Spleen (tissue), 7 donors: ENCODE data around the gene BSN.

ENCODE experiments used
- POLR2A ChIP-seq, 3 donors: fragments of 450-650 bp; IDR thresholded peaks; one replicate each; pipeline ENCODE4 v1.5.1; 2017; ENCODE audit warnings: antibody characterized with exemption in 3 of 3, mild to moderate bottlenecking in 1 of 3
- TF ChIP-seq, protein P1 (sequence below), 11 experiments: fragments of 200-600 bp in 7 of 11; fragments of 450-650 bp in 4 of 11; sonication (generic) in 4 of 11; IDR thresholded peaks in 8 of 11; conservative IDR thresholded peaks in 3 of 11; 1 replicate in 7 of 11; 2 replicates in 4 of 11; pipeline versions ENCODE4 v1.4.0 to v1.8.0; 2016 to 2021; ENCODE audit warnings: antibody characterized with exemption in 11 of 11, inconsistent platforms in 4 of 11, mild to moderate bottlenecking in 1 of 11
- donor health status: DM: no; HTN: no; CAD: no; lungs with moderate emphysema.
- donor health status: DM: no; HTN: no; CAD: no.
- donor health status: DM: no; HTN: no; CAD: no.

DNA sequence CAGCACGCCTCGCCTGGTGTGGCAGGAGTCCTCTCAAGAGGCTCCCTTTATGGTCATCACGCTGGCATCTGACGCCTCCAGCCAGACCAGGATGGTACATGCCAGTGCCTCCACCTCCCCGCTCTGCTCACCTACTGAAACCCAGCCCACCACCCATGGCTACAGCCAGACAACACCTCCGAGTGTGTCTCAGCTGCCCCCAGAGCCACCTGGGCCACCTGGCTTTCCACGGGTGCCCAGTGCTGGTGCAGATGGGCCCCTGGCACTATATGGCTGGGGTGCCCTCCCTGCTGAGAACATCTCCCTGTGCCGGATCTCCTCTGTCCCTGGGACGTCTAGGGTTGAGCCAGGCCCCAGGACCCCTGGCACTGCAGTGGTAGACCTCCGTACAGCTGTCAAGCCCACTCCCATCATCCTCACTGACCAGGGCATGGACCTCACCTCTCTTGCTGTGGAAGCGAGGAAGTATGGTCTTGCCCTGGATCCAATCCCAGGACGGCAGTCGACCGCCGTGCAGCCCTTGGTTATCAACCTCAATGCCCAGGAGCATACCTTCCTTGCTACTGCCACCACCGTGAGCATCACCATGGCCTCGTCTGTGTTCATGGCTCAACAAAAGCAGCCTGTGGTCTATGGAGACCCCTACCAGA lies 100.0 kb downstream of the BSN start:
- TF ChIP-seq, protein P1, sequence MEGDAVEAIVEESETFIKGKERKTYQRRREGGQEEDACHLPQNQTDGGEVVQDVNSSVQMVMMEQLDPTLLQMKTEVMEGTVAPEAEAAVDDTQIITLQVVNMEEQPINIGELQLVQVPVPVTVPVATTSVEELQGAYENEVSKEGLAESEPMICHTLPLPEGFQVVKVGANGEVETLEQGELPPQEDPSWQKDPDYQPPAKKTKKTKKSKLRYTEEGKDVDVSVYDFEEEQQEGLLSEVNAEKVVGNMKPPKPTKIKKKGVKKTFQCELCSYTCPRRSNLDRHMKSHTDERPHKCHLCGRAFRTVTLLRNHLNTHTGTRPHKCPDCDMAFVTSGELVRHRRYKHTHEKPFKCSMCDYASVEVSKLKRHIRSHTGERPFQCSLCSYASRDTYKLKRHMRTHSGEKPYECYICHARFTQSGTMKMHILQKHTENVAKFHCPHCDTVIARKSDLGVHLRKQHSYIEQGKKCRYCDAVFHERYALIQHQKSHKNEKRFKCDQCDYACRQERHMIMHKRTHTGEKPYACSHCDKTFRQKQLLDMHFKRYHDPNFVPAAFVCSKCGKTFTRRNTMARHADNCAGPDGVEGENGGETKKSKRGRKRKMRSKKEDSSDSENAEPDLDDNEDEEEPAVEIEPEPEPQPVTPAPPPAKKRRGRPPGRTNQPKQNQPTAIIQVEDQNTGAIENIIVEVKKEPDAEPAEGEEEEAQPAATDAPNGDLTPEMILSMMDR (IDR thresholded peaks at IDR 0.05 in 8 of 11, conservative IDR thresholded peaks at IDR 0.05 in 3 of 11), result no peak
- TF ChIP-seq POLR2A (IDR thresholded peaks at IDR 0.05), result no peak
